HTR-8/SVneo (cell line): ENCODE results near the gene HSPB6.
"Not testable (repeated sequence)": the region's sequence is repeated elsewhere in the genome, so short reads cannot be mapped to it uniquely, and the experiment has no call there.

ENCODE experiments used
- DNase-seq: peaks from one replicate; pipeline ENCODE4 v3.0.0; 2011; ENCODE audit warnings: low spot score, mixed read lengths; ENCODE audit not compliant: insufficient read length
- FAIRE-seq: peaks from 2 replicates; lab custom pipeline; 2011; peaks lifted over from hg19 to GRCh38; lab: Jason Lieb, UNC

Gene HSPB6

DNA sequence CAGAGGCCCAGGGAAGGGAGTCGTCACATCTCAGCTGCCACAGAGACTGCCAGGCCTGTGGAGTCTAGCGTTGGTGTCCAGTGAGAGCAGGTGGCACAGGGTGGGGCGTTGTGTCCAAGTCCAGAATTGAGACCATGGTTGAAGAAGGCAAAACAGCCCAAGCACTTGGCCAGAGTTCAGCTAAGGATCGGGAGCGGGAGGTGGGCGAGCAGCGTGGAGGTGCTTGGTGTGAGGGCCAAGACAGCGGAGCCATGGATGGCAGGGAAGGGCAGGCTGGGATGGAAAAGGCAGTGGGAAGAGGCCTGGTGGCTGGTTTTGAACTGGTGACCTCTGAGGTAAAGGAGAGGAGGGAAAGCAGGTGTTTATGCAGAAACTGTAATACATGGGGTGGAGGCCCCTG lies 22.6 kb downstream of the HSPB6 start:
- no peak for DNase-seq
- no peak for FAIRE-seq

GRCh38 chr19:35733180-35734125 lies 23.4 kb downstream of the HSPB6 start:
- no peak for FAIRE-seq

GRCh38 chr19:35732540-35733179 lies 24.2 kb downstream of the HSPB6 start:
- DNase-seq (no peak), FAIRE-seq (no peak)

More at GRCh38 chr19:35733180-35734125, 23.4 kb downstream of the HSPB6 start:
- DNase-seq: no peak

DNA sequence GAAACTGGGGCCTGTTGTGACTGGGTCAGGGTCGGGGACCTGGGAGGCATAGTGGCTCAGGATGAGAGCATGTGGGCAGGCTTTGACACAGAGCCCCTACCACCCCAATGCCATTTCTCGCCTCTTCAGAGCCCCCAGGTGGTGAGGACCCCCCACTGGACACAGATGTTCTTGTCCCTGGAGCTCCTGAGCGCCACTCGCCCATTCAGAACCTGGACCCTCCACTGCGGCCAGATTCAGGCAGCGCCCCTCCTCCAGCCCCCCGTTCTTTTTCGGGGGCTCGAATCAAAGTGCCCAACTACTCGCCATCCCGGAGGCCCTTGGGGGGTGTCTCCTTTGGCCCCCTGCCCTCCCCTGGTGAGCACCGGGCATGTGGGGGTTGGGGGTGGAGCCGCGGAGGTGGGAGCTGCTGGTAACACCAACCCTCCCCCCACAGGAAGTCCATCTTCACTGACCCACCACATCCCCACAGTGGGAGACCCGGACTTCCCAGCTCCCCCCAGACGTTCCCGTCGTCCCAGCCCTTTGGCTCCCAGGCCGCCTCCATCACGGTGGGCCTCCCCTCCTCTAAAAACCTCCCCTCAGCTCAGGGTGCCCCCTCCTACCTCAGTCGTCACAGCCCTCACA lies 24.9 kb downstream of the HSPB6 start:
- no peak for FAIRE-seq
- no peak for DNase-seq

- FAIRE-seq: no peak
- DNase-seq: no peak
These were observed 25.5 kb downstream of the HSPB6 start for GRCh38 chr19:35731353-35731752.

DNA sequence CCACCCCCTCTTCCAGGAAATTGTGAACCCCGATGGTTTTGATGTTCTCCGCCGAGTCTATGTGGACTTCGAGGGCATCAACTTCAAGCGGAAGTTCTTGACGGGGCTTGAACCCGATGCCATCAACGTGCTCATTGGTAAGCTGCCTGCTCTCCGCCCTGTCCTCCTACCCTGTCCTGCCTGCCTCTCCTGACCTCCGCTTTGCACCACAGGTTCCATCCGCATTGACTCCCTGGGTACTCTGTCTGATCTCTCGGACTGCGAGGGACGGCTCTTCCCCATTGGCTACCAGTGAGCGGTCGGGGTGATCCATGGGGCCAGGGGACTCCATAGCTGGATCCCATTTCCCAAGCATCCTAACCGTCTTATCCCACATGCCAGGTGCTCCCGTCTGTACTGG lies 26.5 kb downstream of the HSPB6 start:
- no peak for FAIRE-seq
- no peak for DNase-seq

DNA sequence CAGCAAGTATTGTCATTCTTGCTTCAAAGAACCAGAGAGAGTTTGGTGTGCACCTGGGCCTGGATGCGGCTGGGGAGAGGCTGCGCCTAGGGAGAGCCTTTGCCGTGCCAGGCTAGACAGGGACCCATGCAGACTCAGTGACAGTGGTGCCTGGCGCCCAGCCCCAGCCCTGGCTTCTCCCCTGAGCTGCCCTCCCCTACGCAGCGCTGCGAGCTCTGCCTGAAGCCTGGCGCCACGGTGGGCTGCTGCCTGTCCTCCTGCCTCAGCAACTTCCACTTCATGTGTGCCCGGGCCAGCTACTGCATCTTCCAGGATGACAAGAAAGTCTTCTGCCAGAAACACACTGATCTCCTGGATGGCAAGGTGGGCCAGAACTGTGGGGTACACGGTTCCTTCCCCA lies 27.1 kb downstream of the HSPB6 start:
- no peak for FAIRE-seq
- DNase-seq: no peak

- no peak for DNase-seq
- FAIRE-seq: no peak
These were observed 27.8 kb downstream of the HSPB6 start for GRCh38 chr19:35729021-35729420.

DNA sequence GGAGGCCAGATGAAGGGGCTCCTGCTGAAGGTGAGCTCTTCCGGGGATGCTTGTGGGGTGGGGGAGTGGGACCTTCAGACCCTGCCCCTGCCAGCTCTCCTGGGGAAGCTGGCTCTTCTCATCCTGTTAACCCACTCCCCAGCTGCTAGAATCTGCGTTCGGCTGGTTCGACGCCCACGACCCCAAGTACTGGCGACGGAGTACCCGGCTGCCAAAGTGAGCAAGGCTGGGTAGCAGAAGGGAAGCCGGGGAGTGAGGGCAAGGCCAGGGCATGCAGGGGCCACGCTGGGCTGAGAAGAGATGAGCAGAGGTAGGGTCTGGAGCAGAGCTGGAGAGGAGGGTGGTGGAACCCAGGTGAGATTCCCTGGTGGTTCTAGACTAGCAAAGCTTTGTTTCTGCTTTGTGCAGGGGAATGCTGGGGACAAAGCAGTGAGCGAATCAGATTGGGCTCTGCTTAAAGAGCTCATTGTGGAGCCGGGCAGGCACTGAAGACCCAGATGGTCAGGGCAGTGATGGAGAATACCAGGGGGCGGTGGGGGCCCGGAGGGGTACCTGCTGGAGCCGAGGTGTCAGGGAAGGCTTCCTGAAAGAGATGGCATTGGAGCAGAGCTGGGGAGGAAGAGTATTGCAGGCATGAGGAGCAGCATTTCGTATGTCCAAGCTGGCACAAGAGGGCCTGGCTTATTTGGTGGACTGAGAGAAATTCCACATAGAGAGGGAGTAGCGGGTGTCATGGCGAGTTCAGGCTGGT lies 28.7 kb downstream of the HSPB6 start:
- FAIRE-seq: no peak
- no peak for DNase-seq

- no peak for DNase-seq
- FAIRE-seq: no peak
These were observed 29.5 kb downstream of the HSPB6 start for GRCh38 chr19:35727053-35727955.

DNA sequence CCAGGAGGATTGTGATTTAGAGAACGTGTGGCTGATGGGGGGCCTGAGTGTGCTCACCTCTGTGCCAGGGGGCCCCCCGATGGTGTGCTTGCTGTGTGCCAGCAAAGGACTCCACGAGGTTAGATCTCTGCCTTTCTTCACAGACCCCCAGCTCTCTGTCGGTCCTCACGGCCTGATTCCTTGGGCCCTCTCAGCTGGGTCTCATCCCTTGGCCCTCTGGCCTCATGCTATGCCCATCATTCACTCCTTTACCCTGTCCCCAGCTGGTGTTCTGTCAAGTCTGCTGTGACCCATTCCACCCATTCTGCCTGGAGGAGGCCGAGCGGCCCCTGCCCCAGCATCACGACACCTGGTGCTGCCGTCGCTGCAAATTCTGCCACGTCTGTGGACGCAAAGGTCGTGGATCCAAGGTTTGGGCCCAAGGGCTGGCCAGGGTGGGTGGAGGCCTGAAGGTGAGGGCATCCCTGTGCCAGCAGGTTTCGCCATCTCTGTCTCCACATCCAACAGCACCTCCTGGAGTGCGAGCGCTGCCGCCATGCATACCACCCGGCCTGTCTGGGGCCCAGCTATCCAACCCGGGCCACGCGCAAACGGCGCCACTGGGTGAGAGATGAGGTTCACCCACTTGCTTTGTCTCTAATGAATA lies 31.5 kb downstream of the HSPB6 start:
- DNase-seq (no peak), FAIRE-seq (no peak)

DNA sequence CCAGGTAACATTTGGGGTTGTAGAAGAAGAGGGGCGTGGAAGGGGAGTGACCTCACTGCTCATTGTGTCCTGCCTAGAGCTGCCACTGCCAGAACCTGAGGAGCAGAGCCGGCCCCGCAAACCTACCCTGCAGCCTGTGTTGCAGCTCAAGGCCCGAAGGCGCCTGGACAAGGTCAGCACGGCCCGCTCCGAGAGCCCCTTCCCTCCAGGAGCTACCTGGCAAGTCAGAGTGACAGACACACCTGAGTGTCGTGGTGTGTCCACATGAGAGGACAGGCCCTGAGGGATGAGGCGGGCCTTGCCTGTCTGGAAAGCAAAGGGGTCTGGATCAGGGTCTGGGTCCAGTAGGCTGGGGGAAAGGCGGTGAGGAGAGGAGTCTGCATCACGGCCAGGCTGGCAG lies 32.3 kb downstream of the HSPB6 start:
- FAIRE-seq: no peak
- DNase-seq: no peak

- FAIRE-seq: not testable (repeated sequence)
These were observed 32.7 kb downstream of the HSPB6 start for GRCh38 chr19:35724132-35724531.

DNA sequence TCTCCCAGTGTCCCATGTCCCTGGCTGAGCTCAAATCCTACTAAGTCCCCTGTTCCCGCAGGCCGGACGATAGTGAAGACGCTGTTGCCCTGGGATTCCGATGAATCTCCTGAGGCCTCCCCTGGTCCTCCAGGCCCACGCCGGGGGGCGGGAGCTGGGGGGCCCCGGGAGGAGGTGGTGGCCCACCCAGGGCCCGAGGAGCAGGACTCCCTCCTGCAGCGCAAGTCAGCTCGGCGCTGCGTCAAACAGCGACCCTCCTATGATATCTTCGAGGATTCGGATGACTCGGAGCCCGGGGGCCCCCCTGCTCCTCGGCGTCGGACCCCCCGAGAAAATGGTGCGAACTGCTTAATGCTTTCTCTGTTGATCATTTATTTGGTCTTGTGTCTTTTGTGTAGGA lies 33.2 kb downstream of the HSPB6 start:
- DNase-seq (no peak), FAIRE-seq (no peak)

More at GRCh38 chr19:35724132-35724531, 32.7 kb downstream of the HSPB6 start:
- not testable (repeated sequence) for DNase-seq

DNA sequence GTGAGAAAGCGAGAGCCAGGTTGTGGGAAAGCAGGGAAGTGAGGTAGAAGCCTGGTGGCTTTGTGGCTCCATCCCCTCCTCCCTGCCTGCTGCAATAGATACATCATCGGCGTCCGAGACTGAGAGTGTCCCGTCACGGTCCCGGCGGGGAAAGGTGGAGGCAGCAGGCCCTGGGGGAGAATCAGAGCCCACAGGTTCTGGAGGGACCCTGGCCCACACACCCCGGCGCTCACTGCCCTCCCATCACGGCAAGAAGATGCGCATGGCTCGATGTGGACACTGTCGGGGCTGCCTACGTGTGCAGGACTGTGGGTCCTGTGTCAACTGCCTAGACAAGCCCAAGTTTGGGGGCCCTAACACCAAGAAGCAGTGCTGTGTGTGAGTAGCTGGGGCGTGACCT lies 33.9 kb downstream of the HSPB6 start:
- no peak for DNase-seq
- no peak for FAIRE-seq

DNA sequence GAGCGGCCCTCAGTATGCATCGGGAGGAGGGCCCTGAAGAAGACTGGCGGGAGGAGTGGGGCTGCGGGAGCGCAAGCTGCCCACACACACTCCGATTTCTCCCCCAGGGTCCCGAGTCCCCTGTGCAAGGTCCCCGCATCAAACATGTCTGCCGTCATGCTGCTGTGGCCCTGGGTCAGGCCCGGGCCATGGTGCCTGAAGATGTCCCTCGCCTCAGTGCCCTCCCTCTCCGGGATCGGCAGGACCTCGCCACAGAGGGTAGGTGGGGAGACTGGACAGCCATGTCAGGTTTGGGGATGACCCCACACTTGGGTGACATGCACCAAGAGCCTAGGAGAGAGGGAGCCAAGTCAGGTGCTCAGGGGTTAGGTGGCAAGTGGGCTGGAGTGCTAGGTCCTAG lies 34.4 kb downstream of the HSPB6 start:
- FAIRE-seq (no peak), DNase-seq (no peak)

DNA sequence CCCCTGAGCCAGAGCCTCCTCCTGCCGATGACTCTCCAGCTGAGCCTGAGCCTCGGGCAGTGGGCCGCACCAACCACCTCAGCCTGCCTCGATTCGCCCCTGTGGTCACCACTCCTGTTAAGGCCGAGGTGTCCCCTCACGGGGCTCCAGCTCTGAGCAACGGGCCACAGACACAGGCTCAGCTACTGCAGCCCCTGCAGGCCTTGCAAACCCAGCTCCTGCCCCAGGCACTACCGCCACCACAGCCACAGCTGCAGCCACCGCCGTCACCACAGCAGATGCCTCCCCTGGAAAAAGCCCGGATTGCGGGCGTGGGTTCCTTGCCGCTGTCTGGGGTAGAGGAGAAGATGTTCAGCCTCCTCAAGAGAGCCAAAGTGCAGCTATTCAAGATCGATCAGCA lies 35.5 kb downstream of the HSPB6 start:
- no peak for FAIRE-seq
- DNase-seq: no peak

GRCh38 chr19:35720648-35721047 lies 36.2 kb downstream of the HSPB6 start:
- DNase-seq: no peak
- FAIRE-seq: no peak

GRCh38 chr19:35720163-35720524 lies 36.7 kb downstream of the HSPB6 start:
- no peak for DNase-seq
- no peak for FAIRE-seq
